Measurements from ENCODE around the gene NAP1L4.

The NAP1L4 gene

GRCh38 chr11:2932850-2933251 lies 59.3 kb downstream of the NAP1L4 start:
- no peak for FAIRE-seq

- no peak for FAIRE-seq
These were observed 60.1 kb downstream of the NAP1L4 start for GRCh38 chr11:2931771-2932738.

GRCh38 chr11:2931420-2931746 lies 60.7 kb downstream of the NAP1L4 start:
- no peak for FAIRE-seq

GRCh38 chr11:2930704-2931419 lies 61.3 kb downstream of the NAP1L4 start:
- FAIRE-seq = no peak

- FAIRE-seq = no peak
These were observed 62.0 kb downstream of the NAP1L4 start for GRCh38 chr11:2929950-2930703.

GRCh38 chr11:2929531-2929949 lies 62.6 kb downstream of the NAP1L4 start:
- FAIRE-seq = no peak

GRCh38 chr11:2928605-2929530 lies 63.3 kb downstream of the NAP1L4 start, which contains the start of gene PHLDA2:
PHLDA2 (minus strand) TSS chr11:2929420; CDS start chr11:2929364, 56 bp downstream.
- no peak for FAIRE-seq

GRCh38 chr11:2927851-2928604 lies 64.1 kb downstream of the NAP1L4 start:
- no peak for FAIRE-seq

GRCh38 chr11:2927121-2927800 lies 64.9 kb downstream of the NAP1L4 start:
- no peak for FAIRE-seq

- FAIRE-seq = no peak
These were observed 65.5 kb downstream of the NAP1L4 start for GRCh38 chr11:2926611-2927051.

GRCh38 chr11:2924821-2925675 lies 67.1 kb downstream of the NAP1L4 start:
- no peak for FAIRE-seq

- FAIRE-seq = no peak
These were observed 67.7 kb downstream of the NAP1L4 start for GRCh38 chr11:2924381-2924780.

GRCh38 chr11:2923446-2924375 lies 68.4 kb downstream of the NAP1L4 start:
- FAIRE-seq = no peak

- FAIRE-seq = no peak
These were observed 69.5 kb downstream of the NAP1L4 start for GRCh38 chr11:2922655-2923054.

- FAIRE-seq = no peak
These were observed 70.2 kb downstream of the NAP1L4 start for GRCh38 chr11:2921742-2922493.

- no peak for FAIRE-seq
These were observed 70.9 kb downstream of the NAP1L4 start for GRCh38 chr11:2921261-2921660.

GRCh38 chr11:2920343-2920742 lies 71.8 kb downstream of the NAP1L4 start:
- FAIRE-seq = no peak

- FAIRE-seq = no peak
These were observed 72.3 kb downstream of the NAP1L4 start for GRCh38 chr11:2919837-2920236.

All from TTC549 (cell line).